Kidney epithelial cell (primary cell): ENCODE measurements around the gene DEFB114. TPM values are rescaled to one million over a fixed set of nuclear protein-coding genes. Genes with fewer than 3 reads are reported as not detected.

Experiments used
- DNase-seq: peaks from one replicate; pipeline ENCODE4 v3.0.0-alpha.2; 2010; ENCODE audit warnings: low read depth
- H3K27me3 ChIP-seq: 2 replicates; pipeline ENCODE4 v1.6.0; 2011; ENCODE audit warnings: low read length; ENCODE audit not compliant: control insufficient read depth, insufficient read depth
- H3K36me3 ChIP-seq: 2 replicates; pipeline ENCODE4 v1.5.1; 2011; ENCODE audit warnings: low read length; ENCODE audit not compliant: control insufficient read depth, insufficient read depth
- H3K4me3 ChIP-seq: 2 replicates; pipeline ENCODE4 v1.5.1; 2011; ENCODE audit warnings: low read depth, mild to moderate bottlenecking, control low read depth, low read length
- total RNA-seq: library from RNA; depleted of rRNA; stranded (reverse); fragments of >200 nt; gene quantifications from 2 replicates; pipeline ENCODE4 v1.2.3, GENCODE V29; 2015
- TF ChIP-seq, protein P1 (sequence below): IDR thresholded peaks from 2 replicates; pipeline ENCODE4 v1.5.1; 2011; ENCODE audit warnings: mild to moderate bottlenecking, moderate library complexity, low read length, control low read depth, inconsistent platforms; ENCODE audit not compliant: insufficient read depth, poor library complexity, severe bottlenecking

Gene DEFB114, protein sequence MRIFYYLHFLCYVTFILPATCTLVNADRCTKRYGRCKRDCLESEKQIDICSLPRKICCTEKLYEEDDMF
- not detected in 2 replicates for total RNA-seq

DNA sequence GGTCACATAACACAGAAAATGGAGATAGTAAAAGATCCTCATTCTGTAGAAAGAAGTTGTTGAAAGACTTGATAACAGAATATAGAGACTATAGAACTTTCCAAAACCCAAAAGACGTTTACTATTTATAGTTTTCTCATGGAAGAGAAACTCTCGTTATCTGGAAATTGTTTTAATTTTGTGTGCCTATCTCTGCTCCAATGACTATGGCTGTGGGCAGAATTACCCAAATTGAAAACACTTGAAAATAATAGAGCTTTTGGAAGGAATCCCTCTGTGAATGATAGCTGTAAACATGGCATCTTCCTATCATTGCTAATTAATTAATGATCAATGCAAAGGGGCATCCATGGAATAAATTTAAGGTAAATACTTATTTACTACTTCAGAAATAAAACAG, at the start of gene DEFB114:
TSS of gene DEFB114 (minus strand) at position 101 of the 400 bp plus-strand sequence. CDS start at position 42, 59 bp downstream.
- Histone ChIP-seq H3K27me3 (no peaks in the 10 kb centered on the region), H3K4me3 (no peak within 1 kb of the TSS), H3K36me3 (no peaks in the 10 kb centered on the region)
- DNase-seq: no peak
- TF ChIP-seq, protein P1, sequence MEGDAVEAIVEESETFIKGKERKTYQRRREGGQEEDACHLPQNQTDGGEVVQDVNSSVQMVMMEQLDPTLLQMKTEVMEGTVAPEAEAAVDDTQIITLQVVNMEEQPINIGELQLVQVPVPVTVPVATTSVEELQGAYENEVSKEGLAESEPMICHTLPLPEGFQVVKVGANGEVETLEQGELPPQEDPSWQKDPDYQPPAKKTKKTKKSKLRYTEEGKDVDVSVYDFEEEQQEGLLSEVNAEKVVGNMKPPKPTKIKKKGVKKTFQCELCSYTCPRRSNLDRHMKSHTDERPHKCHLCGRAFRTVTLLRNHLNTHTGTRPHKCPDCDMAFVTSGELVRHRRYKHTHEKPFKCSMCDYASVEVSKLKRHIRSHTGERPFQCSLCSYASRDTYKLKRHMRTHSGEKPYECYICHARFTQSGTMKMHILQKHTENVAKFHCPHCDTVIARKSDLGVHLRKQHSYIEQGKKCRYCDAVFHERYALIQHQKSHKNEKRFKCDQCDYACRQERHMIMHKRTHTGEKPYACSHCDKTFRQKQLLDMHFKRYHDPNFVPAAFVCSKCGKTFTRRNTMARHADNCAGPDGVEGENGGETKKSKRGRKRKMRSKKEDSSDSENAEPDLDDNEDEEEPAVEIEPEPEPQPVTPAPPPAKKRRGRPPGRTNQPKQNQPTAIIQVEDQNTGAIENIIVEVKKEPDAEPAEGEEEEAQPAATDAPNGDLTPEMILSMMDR: no peak

DNA sequence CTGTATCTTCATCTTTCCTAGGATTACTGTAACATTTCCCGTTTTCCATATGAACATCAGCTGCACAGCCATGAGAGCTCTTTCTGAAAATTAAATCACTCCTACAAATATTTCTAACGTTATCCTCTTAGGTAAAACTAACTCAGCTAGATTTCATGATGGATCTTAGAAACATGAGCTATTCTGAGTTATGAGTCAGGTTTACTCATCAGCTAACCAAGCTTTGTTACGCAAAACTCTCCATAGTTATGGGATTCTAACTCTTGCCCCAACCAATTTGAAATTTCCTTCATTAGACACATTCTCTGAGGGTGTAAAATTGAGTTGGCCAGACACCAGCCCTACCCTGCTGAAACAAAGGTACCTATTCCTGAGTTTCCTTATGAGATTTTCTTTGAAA, 43.9 kb upstream of the DEFB114 start:
- TF ChIP-seq, protein P1: no peak
- H3K27me3 ChIP-seq: no peaks in the 10 kb centered on the region
- H3K36me3 ChIP-seq: no peaks in the 10 kb centered on the region
- DNase-seq: no peak
- H3K4me3 ChIP-seq: no peak overlapping the region

DNA sequence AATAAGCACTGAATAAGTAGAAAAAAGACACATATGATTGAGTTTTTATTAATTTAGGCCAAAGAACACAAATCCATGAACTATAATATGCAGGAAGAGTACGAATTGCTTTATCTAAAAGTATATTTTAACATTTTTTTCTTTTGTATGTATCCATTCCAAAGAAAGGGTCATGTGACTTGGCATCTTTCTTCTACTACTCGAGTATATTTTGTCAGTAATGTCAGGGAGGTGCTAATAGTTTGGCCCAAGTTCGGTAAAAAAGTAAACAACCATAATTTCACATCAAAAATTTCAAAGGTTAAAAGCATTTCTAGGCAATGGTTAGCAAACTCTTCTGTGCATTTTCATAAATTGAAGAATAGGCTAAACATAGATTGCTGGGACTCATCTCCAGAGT, 39.2 kb upstream of the DEFB114 start:
- DNase-seq: no peak
- Histone ChIP-seq H3K27me3 (no peaks in the 10 kb centered on the region), H3K36me3 (no peaks in the 10 kb centered on the region), H3K4me3 (no peak overlapping the region)
- TF ChIP-seq, protein P1: no peak

DNA sequence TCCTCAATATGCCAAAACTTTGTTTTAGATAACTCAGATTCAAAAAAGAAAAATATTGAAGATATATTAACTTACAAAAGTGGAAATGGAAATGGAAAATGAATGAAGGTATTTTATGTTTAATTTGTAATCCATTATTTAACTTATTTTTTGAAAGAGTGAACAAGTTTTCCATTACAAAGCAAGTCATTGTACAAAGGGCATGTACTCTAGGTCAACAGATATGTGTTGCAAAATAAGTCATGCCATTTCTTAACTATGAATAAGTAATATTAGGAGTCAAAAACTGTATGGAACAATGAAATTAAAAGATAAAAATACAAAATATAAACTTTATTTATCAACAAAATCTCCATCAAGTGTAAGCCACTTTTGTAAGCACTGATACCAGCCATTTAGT, 31.3 kb upstream of the DEFB114 start:
- no peaks in the 10 kb centered on the region for H3K27me3 ChIP-seq
- TF ChIP-seq, protein P1: no peak
- H3K4me3 ChIP-seq: no peak overlapping the region
- no peak for DNase-seq
- H3K36me3 ChIP-seq: no peaks in the 10 kb centered on the region

DNA sequence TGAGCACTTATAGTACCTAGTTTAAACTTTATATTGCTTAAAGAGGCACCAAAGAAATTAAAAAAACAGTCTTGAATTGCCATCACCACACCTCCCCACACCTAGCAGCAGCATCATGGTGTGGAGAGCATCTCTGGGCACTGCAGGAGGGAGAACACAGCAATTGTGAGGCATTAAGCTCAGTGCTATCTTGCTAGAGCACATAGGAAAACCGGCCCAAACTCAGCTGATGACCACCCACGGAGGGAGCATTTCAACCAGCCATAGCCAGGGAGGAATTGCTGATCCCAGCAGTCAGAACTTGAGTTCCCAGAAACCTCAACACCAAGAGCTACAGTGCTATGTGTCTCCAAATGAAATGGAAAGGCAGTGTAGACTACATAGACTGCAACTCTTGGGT, 24.9 kb upstream of the DEFB114 start:
- DNase-seq: no peak
- no peaks in the 10 kb centered on the region for H3K27me3 ChIP-seq
- no peaks in the 10 kb centered on the region for H3K36me3 ChIP-seq
- no peak overlapping the region for H3K4me3 ChIP-seq
- TF ChIP-seq, protein P1: no peak

DNA sequence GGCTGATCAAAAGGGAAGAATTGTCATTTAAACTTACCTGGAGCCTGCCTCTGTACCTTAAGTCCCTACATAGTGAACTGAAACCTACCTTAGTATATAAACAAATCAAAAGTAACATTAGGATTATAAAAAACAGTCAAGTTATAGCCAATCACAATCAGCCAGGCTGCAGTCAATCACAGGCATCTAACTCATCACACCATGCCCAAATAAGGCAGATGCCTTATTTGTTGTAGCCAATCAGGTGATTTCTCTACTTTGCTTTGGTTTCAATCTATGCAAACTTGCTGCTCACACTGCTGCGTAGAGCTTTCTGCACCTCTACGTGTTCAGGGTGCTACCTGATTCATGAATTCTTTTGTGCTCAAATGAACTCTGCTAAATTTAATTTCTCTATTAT, 23.8 kb upstream of the DEFB114 start:
- H3K36me3 ChIP-seq: no peaks in the 10 kb centered on the region
- DNase-seq: no peak
- no peaks in the 10 kb centered on the region for H3K27me3 ChIP-seq
- TF ChIP-seq, protein P1: no peak
- H3K4me3 ChIP-seq: no peak overlapping the region
